SK-N-SH (cell line): ENCODE results near the gene AGFG1.

Source experiments
- CTCF ChIP-seq: fragments of 200-600 bp; sonication (generic); IDR thresholded peaks from 2 replicates; pipeline ENCODE4 v1.6.1; 2017; ENCODE audit warnings: antibody characterized with exemption, mild to moderate bottlenecking, moderate library complexity
- TAF1 ChIP-seq: IDR thresholded peaks from 2 replicates; pipeline ENCODE4 v1.6.1; 2012; ENCODE audit warnings: low read depth, mild to moderate bottlenecking, low read length, moderate library complexity, borderline replicate concordance

- TF ChIP-seq CTCF, result no peak
- no peak for TF ChIP-seq TAF1
Measured at GRCh38 chr2:227606476-227606875, 134.5 kb downstream of the AGFG1 start.
